GM12801 (cell line): ENCODE measurements around the gene ZBTB20.

ENCODE experiments used
- TF ChIP-seq, protein P1 (sequence below): IDR thresholded peaks from one replicate; pipeline ENCODE4 v1.5.1; 2011; ENCODE audit warnings: control low read depth; ENCODE audit not compliant: insufficient read length; ENCODE audit errors: extremely low read depth

ZBTB20 gene

DNA sequence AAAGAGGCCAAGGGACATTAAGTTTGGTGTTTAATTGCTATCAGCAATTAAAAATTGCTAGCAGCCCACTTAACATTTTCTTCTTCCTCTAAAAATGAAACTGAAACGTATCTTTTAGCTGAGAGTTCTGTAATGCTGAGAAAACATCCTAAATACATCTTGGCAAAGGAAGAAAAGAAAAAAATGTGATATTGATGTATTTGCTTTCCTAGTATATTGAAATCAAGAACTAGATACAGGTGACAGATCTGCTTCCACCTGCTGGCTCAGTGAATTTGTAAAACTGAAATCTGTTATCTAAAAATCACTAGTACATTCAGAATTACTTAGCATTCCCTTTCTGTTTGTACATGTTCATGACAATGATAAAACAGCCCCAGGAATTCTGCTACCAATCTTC is 283.2 kb downstream of the ZBTB20 start:
- TF ChIP-seq, protein P1, sequence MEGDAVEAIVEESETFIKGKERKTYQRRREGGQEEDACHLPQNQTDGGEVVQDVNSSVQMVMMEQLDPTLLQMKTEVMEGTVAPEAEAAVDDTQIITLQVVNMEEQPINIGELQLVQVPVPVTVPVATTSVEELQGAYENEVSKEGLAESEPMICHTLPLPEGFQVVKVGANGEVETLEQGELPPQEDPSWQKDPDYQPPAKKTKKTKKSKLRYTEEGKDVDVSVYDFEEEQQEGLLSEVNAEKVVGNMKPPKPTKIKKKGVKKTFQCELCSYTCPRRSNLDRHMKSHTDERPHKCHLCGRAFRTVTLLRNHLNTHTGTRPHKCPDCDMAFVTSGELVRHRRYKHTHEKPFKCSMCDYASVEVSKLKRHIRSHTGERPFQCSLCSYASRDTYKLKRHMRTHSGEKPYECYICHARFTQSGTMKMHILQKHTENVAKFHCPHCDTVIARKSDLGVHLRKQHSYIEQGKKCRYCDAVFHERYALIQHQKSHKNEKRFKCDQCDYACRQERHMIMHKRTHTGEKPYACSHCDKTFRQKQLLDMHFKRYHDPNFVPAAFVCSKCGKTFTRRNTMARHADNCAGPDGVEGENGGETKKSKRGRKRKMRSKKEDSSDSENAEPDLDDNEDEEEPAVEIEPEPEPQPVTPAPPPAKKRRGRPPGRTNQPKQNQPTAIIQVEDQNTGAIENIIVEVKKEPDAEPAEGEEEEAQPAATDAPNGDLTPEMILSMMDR: no peak

GRCh38 chr3:114861666-114862065 is 285.4 kb downstream of the ZBTB20 start:
- TF ChIP-seq, protein P1: no peak

DNA sequence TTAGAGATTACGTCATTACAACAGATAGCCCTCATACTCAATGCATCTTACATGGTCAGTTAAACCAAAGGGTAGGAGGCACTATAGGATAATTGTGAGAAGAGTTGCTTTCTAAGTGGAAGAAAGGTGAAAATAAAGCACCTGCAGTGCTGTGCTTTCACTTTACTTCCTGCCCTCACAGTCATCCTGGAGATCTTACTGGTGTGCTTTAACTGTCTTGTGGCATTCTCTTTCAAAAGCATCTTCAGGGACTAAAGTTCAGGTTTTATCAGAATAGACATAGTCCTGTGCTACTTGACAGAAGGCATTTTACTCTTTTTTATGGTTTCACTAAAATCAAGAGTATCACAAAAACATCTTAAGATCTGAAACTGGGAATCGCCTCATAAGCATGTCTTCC is 286.6 kb downstream of the ZBTB20 start:
- TF ChIP-seq, protein P1: no peak

DNA sequence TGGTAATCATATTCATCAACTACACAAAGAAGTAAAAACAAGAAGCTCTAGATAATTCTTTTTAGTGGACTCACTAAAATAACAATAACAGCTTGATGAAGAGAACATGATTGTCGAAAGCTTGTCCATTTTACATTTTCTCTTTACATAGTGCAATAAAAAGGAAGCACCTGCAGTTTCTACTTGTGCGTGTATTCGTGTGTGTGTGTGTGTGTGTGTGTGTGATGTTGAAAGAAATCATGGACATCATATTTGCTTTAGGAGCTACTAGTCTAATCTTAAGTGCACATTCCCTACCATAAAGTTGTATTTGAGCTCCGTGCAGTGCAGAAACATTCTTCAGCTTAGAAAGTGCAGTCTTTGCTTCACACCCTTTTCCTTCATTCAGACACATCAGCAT is 288.8 kb downstream of the ZBTB20 start:
- TF ChIP-seq, protein P1: no peak

DNA sequence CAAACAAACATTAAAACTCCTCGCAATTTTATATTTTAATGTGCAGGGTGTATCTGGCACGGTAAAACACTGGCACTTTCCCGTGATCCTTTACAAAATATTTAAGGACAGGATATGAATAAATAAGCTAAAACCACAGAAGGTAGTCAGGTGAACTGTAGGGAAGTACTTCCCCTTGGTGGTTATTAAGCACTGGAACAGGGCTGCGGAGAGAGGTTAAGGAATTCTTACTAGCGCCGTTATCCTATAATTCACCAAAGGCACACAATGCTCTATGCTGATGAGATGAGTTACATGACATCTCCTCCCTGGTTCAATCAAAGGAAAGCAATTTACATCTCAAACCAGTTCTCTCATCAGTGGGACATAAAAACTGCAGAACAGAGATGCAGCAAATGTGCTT is 289.8 kb downstream of the ZBTB20 start:
- TF ChIP-seq, protein P1: no peak

DNA sequence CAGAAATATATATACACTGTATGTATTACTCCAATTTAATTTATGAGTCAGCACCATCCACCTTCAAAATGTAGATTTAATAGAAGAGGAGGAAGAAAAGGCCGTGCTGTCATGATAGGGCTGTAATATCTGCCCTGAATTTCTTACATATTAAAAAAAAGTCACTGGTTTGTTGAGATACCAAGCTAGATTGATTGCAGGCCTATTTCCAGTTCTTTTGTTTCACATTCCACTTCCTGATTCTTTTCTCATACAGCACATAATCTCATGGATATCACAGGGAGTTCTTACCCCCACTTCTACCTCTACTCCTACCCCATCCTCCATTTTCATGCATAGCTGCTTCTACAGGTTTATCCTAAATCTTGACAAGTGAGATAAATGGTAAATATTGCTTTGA is 290.3 kb downstream of the ZBTB20 start:
- TF ChIP-seq, protein P1: no peak

DNA sequence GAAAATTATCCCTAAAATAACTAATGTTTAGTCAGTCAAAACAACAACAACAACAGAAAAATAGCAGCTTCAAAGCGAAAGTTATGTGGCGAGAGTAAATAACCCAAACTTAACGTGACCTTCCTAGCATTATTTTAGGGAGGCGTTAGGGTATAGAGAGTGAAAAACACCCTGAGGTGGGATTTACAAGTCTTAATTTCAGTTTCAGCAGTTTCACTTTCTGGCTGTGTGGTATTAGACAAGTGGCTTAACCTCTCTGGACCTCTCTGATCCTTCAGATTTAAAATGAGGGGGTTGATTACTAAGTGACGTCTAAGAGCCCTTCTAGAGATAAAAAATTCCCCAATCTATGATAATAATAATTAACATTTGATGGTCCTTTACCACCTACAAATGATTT is 291.2 kb downstream of the ZBTB20 start:
- TF ChIP-seq, protein P1: no peak

- TF ChIP-seq, protein P1: no peak
These were observed 294.1 kb downstream of the ZBTB20 start for GRCh38 chr3:114852966-114853365.
